T47D (cell line): Measurements from ENCODE around the gene GNL1.

Experiments
- DNase-seq, 2 experiments: peaks; one replicate each; pipeline versions ENCODE4 v3.0.0 to v3.0.0-alpha.2; 2011 to 2012; ENCODE audit warnings: low read depth in 1 of 2, low spot score in 1 of 2
- JUND ChIP-seq: IDR thresholded peaks from 2 replicates; pipeline ENCODE4 v1.6.1; 2012; ENCODE audit warnings: low read depth
- in situ Hi-C: cut with HindIII; loops from 2 replicates; pipeline ENCODE4 v1.10.0; 2016; ENCODE audit warnings: low sequenced_read_pairs, low pct_unique_long_range_greater_than_20kb

The GNL1 gene

DNA sequence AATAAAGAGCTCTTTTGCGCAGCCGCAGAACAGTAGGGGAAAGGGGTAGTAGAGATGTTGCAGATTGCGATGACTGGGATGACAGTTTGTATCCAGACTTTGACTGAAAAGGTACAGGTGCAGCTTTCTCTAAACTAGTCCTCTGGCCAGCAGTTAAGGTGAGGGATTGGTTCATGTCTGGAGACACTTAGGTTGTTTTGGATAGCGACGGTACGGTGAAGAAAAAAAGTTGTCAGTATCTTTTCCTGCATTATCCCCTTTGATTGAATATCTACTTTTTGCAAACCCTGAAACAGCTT lies 1.3 kb upstream of the GNL1 start:
- in situ Hi-C loops = no loop called here
- no peak for TF ChIP-seq JUND
- DNase-seq = no peak

DNA sequence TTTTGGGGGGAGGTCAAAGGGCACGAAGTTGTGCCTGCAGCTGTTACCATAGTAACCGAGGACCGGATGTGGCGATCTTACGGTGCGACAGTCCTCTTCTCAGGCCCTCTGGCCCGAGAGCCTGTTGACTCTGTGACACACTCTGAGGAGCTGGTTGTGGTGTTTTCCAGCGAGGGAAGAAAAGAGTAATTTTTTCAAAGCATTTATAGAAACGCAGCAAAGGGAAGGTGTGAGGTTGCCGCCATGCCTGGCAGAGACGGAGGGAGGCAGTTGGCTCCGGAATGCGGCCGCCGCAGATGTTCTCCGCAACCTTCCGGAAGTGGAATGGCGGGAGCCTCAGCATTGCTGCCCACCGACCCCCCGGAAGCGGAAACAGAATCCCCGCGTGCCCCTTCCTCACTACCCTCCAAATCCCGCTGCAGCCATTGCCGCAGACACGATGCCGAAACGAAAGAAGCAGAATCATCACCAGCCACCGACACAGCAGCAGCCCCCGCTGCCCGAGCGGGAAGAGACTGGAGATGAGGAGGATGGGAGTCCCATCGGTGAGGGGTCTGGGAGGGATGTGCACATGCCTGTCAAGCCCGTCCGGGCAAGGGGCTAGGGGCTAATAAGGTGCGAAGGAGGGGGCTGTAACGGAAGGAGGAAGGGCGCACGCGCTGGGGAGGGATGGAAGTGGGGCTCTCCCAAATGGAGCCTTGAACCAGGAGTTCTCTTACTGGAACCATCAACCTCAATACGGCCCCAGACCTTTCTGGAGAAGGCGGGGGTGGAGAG lies 805 bp upstream of the GNL1 start, which contains the start of gene PRR3:
Gene PRR3, plus strand, starts transcription at position 390 of the 777 bp plus-strand sequence. Its CDS starts 50 bp downstream, at position 440.
- DNase-seq = peak; percentile 62 to 95
- no peak for TF ChIP-seq JUND
- in situ Hi-C loops = no loop called here

DNA sequence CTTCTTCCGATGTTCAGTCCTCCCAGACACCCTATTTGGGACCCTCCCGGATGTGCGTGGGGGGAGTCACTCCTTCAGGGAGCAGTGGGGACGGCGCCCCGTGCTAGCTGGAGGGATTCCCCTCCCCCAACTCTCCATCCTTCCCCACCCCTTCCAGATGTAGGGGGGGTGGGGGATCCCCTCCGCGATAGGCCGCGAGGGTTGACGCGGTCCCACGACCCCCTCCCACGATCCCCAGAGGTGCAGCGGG lies 548 bp downstream of the GNL1 start:
- TF ChIP-seq JUND = no peak
- no peak for DNase-seq
- in situ Hi-C loops = no loop called here

DNA sequence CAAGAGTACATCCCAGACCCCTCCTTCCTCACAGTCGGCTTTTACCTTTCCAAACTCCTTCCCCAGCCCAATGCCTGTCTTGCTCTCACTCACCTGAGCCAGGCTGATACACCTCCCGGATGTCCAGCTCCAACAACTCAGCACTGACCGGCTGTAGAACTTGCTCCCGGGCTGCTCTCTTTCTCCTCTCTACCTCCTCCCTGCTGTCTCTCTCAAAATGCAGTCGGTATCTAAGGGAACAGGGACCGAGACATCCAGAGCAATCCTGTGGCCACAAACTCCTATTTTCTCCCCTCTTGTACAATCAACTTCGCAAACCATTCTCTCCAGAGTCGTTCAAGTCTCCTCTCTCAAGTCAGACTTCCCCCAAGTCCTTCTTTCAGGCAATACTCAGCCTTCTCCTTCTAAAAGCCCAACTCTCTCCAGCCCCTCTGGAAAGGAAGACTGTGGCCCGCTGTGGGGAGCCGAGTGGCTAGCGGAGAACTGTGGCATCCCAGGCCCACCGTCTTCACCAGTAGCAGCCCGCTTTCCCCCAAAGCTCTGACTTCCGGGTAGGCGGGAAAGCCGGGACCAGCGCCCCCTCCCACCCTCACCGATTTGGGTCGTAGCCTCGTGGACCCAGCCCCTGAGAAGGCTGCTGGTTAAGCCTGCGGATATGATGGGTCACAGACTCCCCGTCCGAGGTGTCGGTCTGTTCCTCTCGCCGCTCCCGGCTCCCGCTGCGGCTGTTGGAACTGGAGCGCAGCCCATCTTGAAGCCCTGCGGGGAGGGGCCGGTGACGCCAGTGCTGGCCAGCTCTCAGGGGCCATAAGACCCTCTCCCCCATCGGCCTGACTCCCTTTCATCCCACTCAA lies 1.1 kb downstream of the GNL1 start:
- TF ChIP-seq JUND = no peak
- in situ Hi-C loops = no loop called here

DNA sequence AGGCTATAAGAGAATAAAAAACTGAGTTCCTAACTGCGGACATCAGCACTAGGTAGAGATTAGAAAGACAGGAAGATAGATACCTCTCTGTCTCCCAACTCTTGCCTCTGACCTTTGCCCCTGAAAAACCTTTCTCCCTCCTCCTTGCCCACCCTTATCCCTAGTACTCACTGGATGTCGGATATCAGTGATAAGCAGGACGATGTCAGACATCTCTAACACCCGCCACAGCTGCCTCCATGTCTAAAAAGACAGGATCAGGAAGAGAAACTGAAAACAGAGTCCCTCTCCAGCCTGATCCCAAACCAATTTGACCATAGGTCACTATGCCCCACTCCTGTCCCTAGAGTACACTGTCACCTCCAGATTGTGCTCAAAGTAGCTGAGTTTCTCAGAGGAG lies 1.9 kb downstream of the GNL1 start:
- no peak for TF ChIP-seq JUND
- DNase-seq = no peak
- in situ Hi-C loops = no loop called here

More for the DNA sequence above, 1.1 kb downstream of the GNL1 start:
- DNase-seq = no peak

GRCh38 chr6:30548375-30548774 lies 7.9 kb downstream of the GNL1 start:
- DNase-seq = no peak
- no peak for TF ChIP-seq JUND
- in situ Hi-C loops = no loop called here

- TF ChIP-seq JUND = no peak
- in situ Hi-C loops = no loop called here
- no peak for DNase-seq
Observed at GRCh38 chr6:30547454-30547853, 8.8 kb downstream of the GNL1 start.

DNA sequence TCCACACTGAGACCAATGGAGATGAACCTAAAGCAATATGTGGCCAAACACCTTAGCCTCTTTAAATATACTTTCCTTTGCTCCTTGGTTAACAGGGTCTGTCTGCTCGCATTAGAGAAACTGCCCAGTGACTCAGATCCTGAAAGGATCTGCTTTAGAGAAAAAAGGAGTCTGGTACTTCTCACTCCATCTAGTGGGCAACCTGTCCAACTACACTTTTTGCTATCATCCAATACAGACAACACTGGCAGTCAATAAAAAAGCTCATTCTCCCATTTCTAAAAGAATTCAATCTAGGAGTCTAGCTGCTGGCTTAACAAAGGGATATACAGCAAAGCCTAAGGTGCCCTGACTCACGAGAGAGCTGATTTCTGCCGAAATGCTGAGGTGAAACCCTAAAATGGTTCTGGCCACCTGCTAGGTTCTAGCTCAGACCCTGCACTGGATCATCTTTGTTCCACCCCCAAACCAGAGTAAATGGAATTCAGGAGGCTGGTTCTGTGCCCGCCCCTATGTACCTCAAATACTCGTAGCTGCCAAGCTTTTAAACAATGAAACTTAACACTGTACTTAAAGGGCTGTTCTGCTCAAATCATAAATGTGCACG lies 11.5 kb downstream of the GNL1 start:
- in situ Hi-C loops = no loop called here

DNA sequence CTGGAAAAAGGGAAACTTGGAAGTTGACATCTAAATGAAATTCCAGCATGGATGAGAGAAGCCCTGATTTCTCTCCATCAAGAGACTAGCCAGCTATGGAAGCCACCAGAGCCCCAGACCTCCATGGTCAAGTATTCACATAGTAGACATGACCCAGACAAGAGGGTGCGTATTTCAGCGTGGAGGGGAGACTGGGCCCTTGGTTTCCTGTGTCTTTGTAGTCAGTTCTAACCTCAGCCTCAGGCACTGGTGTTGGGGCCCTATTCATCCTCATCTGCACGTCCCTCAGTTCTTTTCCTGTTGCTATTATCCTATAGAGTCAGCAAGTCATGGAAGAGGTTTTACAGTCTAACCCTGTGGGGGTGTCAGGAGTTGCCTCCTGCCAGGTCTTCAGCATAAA lies 12.5 kb downstream of the GNL1 start:
- DNase-seq = no peak
- in situ Hi-C loops = no loop called here
- no peak for TF ChIP-seq JUND

More for the DNA sequence above, 11.5 kb downstream of the GNL1 start:
- no peak for TF ChIP-seq JUND
- DNase-seq = peak; percentile 18 to 66

GRCh38 chr6:30542915-30543314 lies 13.4 kb downstream of the GNL1 start:
- DNase-seq = no peak
- in situ Hi-C loops = no loop called here
- no peak for TF ChIP-seq JUND

- no peak for DNase-seq
- in situ Hi-C loops = no loop called here
- no peak for TF ChIP-seq JUND
Observed at GRCh38 chr6:30542404-30542725, 13.9 kb downstream of the GNL1 start.

- peak; percentile 39 to 86 for DNase-seq
- in situ Hi-C loops = no loop called here
- TF ChIP-seq JUND = no peak
Observed at GRCh38 chr6:30541515-30542403, 14.5 kb downstream of the GNL1 start.
